ENCODE measurements around the gene CIAPIN1. TPM values are rescaled to one million over a fixed set of nuclear protein-coding genes. Genes with fewer than 3 reads are reported as not detected.

CIAPIN1 gene
- total RNA-seq, 1 donor from 2014 or later: 52.3 TPM

GRCh38 chr16:57427824-57428223 is 19.4 kb downstream of the CIAPIN1 start:
- DNase-seq (no peak), ATAC-seq (ENCODE audit: low read depth) (no peak)
- Mint-ChIP-seq H3K36me3 (ENCODE audit: low read depth) (peaks cover 57% of the 10 kb centered on the region), H3K27ac (no peak overlapping the region), H3K4me1 (no peaks in the 10 kb centered on the region), H3K9me3 (no peaks in the 10 kb centered on the region), H3K27me3 (no peaks in the 10 kb centered on the region), H3K4me3 (no peak overlapping the region)
- TF ChIP-seq CTCF (IDR thresholded peaks at IDR 0.05): no peak
- CTCF ChIA-PET: no interaction called here
- intact Hi-C loops (cut with micrococcal nuclease): no loop called here
- POLR2A ChIA-PET: no interaction called here

- no peak for TF ChIP-seq CTCF (IDR thresholded peaks at IDR 0.05)
- no peak overlapping the region for H3K27ac Mint-ChIP-seq
- H3K36me3 Mint-ChIP-seq (ENCODE audit: low read depth): peaks cover 53% of the 10 kb centered on the region
- H3K9me3 Mint-ChIP-seq: no peaks in the 10 kb centered on the region
- CTCF ChIA-PET: no interaction called here
- intact Hi-C loops (cut with micrococcal nuclease): no loop called here
- no peak for DNase-seq
- H3K27me3 Mint-ChIP-seq: no peaks in the 10 kb centered on the region
- no peak for ATAC-seq (ENCODE audit: low read depth)
- no peak overlapping the region for H3K4me3 Mint-ChIP-seq
- POLR2A ChIA-PET: no interaction called here
- no peaks in the 10 kb centered on the region for H3K4me1 Mint-ChIP-seq
Measured at GRCh38 chr16:57427307-57427706, 19.9 kb downstream of the CIAPIN1 start.

GRCh38 chr16:57426356-57426755 is 20.8 kb downstream of the CIAPIN1 start:
- CTCF ChIA-PET: interaction anchor here (1.1 kb wide), 1 partner anchor 8 kb away, joined by 3 read pairs; no protein-coding TSS in a partner anchor
- no peaks in the 10 kb centered on the region for H3K9me3 Mint-ChIP-seq
- intact Hi-C loops (cut with micrococcal nuclease): no loop called here
- no peaks in the 10 kb centered on the region for H3K4me1 Mint-ChIP-seq
- POLR2A ChIA-PET: interaction anchor here (0.7 kb wide), 1 partner anchor 10 kb away, joined by 6 read pairs; no protein-coding TSS in a partner anchor
- H3K27me3 Mint-ChIP-seq: no peaks in the 10 kb centered on the region
- TF ChIP-seq CTCF (IDR thresholded peaks at IDR 0.05): no peak
- H3K4me3 Mint-ChIP-seq: no peak overlapping the region
- ATAC-seq (ENCODE audit: low read depth) (no peak), DNase-seq (no peak)
- peaks cover 44% of the 10 kb centered on the region for H3K36me3 Mint-ChIP-seq (ENCODE audit: low read depth)
- H3K27ac Mint-ChIP-seq: no peak overlapping the region

- POLR2A ChIA-PET: no interaction called here
- intact Hi-C loops (cut with micrococcal nuclease): no loop called here
Measured at GRCh38 chr16:57424583-57424982, 22.6 kb downstream of the CIAPIN1 start.

GRCh38 chr16:57423152-57423551 is 24.0 kb downstream of the CIAPIN1 start:
- Mint-ChIP-seq H3K27ac (no peak overlapping the region), H3K4me3 (no peak overlapping the region), H3K4me1 (peaks cover 9% of the 10 kb centered on the region), H3K36me3 (ENCODE audit: low read depth) (peaks cover 14% of the 10 kb centered on the region), H3K27me3 (no peaks in the 10 kb centered on the region), H3K9me3 (no peaks in the 10 kb centered on the region)
- intact Hi-C loops (cut with micrococcal nuclease): no loop called here
- ChIA-PET POLR2A (no interaction called here), CTCF (interaction anchor here (0.8 kb wide), 1 partner anchor 122 kb away, joined by 3 read pairs; no protein-coding TSS in a partner anchor)
- ATAC-seq (ENCODE audit: low read depth): no peak
- no peak for DNase-seq
- no peak for TF ChIP-seq CTCF (IDR thresholded peaks at IDR 0.05)

More at GRCh38 chr16:57424583-57424982, 22.6 kb downstream of the CIAPIN1 start:
- Mint-ChIP-seq H3K27ac (no peak overlapping the region), H3K4me1 (no peaks in the 10 kb centered on the region), H3K27me3 (no peaks in the 10 kb centered on the region), H3K36me3 (ENCODE audit: low read depth) (peaks cover 27% of the 10 kb centered on the region), H3K4me3 (no peak overlapping the region), H3K9me3 (no peaks in the 10 kb centered on the region)
- ATAC-seq (ENCODE audit: low read depth) (no peak), DNase-seq (no peak)
- no peak for TF ChIP-seq CTCF (IDR thresholded peaks at IDR 0.05)
- CTCF ChIA-PET: no interaction called here

Measured in activated B cell treated with CpG ODN at 0.5 μM for 24 hours (primary cell).